Measurements from ENCODE around the gene CACYBP.

- TF ChIP-seq CTCF (IDR thresholded peaks at IDR 0.05; ENCODE audit: extremely low read depth in 1 of 2, insufficient read depth in 1 of 2, low read depth in 1 of 2, low read length in 2 of 2): no peak
- no peak for TF ChIP-seq POLR2AphosphoS5 (IDR thresholded peaks at IDR 0.05; ENCODE audit: insufficient read depth, low read depth, low read length)
- TF ChIP-seq, protein P1, sequence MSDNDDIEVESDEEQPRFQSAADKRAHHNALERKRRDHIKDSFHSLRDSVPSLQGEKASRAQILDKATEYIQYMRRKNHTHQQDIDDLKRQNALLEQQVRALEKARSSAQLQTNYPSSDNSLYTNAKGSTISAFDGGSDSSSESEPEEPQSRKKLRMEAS (IDR thresholded peaks at IDR 0.05; ENCODE audit: insufficient read depth, insufficient read length): no peak
Observed at GRCh38 chr1:174974711-174975119, 25.0 kb upstream of the CACYBP start.
